ENCODE results near the gene CWC22.

DNA sequence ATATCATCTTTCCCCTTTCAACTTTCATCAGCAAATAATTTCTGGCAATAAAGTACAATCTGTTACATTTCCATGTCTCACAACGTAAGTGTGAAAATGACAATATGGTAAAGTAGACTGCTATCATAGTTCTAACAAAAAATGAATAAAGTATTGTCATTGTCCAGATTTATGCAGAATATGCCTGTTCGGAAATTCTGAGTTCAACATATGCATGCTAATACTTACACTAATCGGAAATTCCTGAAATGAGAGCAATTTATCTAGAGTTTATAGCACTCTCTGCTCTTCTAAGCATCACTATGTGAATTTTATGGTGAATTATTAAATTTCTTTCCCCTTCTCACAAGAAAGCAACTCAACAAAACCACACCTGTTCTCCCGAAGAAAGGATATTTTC is 8.1 kb downstream of the CWC22 start:
- TF ChIP-seq YY1 (IDR thresholded peaks at IDR 0.05; ENCODE audit: low read depth) (no peak), POLR2AphosphoS5 (IDR thresholded peaks at IDR 0.05; ENCODE audit: low read depth, low read length) (no peak)
- TF ChIP-seq, protein P1, sequence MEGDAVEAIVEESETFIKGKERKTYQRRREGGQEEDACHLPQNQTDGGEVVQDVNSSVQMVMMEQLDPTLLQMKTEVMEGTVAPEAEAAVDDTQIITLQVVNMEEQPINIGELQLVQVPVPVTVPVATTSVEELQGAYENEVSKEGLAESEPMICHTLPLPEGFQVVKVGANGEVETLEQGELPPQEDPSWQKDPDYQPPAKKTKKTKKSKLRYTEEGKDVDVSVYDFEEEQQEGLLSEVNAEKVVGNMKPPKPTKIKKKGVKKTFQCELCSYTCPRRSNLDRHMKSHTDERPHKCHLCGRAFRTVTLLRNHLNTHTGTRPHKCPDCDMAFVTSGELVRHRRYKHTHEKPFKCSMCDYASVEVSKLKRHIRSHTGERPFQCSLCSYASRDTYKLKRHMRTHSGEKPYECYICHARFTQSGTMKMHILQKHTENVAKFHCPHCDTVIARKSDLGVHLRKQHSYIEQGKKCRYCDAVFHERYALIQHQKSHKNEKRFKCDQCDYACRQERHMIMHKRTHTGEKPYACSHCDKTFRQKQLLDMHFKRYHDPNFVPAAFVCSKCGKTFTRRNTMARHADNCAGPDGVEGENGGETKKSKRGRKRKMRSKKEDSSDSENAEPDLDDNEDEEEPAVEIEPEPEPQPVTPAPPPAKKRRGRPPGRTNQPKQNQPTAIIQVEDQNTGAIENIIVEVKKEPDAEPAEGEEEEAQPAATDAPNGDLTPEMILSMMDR (IDR thresholded peaks at IDR 0.05): no peak
